ENCODE results near the gene EEF2K. TPM values are rescaled to one million over a fixed set of nuclear protein-coding genes. Genes with fewer than 3 reads are reported as not detected.

Gene EEF2K
- total RNA-seq, 1 donor from 2014 or later: 22.5 TPM

GRCh38 chr16:22285080-22285479 lies 79.0 kb downstream of the EEF2K start:
- no peaks in the 10 kb centered on the region for H3K27me3 Mint-ChIP-seq
- H3K9me3 Mint-ChIP-seq: no peaks in the 10 kb centered on the region
- peaks cover 19% of the 10 kb centered on the region for H3K36me3 Mint-ChIP-seq
- no peak for TF ChIP-seq CTCF (conservative IDR thresholded peaks at IDR 0.05)
- H3K4me1 Mint-ChIP-seq (ENCODE audit: unreplicated experiment): peaks cover 7% of the 10 kb centered on the region
- DNase-seq (ENCODE audit: extremely low spot score, unreplicated experiment): no peak
- H3K27ac Mint-ChIP-seq: peak overlapping the region; percentile 48
- H3K4me3 Mint-ChIP-seq: no peak overlapping the region

- Mint-ChIP-seq H3K4me3 (no peak overlapping the region), H3K4me1 (ENCODE audit: unreplicated experiment) (peaks cover under 1% of the 10 kb centered on the region), H3K9me3 (no peaks in the 10 kb centered on the region), H3K27ac (no peak overlapping the region), H3K27me3 (no peaks in the 10 kb centered on the region), H3K36me3 (no peaks in the 10 kb centered on the region)
- no peak for TF ChIP-seq CTCF (conservative IDR thresholded peaks at IDR 0.05)
- no peak for DNase-seq (ENCODE audit: extremely low spot score, unreplicated experiment)
Observed at GRCh38 chr16:22291020-22291419, 84.9 kb downstream of the EEF2K start.

GRCh38 chr16:22291860-22292318 lies 85.8 kb downstream of the EEF2K start:
- H3K4me3 Mint-ChIP-seq: no peak overlapping the region
- no peak for DNase-seq (ENCODE audit: extremely low spot score, unreplicated experiment)
- H3K27me3 Mint-ChIP-seq: peaks cover 2% of the 10 kb centered on the region
- no peaks in the 10 kb centered on the region for H3K9me3 Mint-ChIP-seq
- peaks cover 1% of the 10 kb centered on the region for H3K36me3 Mint-ChIP-seq
- no peak overlapping the region for H3K27ac Mint-ChIP-seq
- no peak for TF ChIP-seq CTCF (conservative IDR thresholded peaks at IDR 0.05)
- H3K4me1 Mint-ChIP-seq (ENCODE audit: unreplicated experiment): peaks cover 5% of the 10 kb centered on the region

- DNase-seq (ENCODE audit: extremely low spot score, unreplicated experiment): no peak
- H3K36me3 Mint-ChIP-seq: peaks cover 3% of the 10 kb centered on the region
- TF ChIP-seq CTCF (conservative IDR thresholded peaks at IDR 0.05): no peak
- no peak overlapping the region for H3K27ac Mint-ChIP-seq
- no peaks in the 10 kb centered on the region for H3K9me3 Mint-ChIP-seq
- peaks cover 5% of the 10 kb centered on the region for H3K27me3 Mint-ChIP-seq
- H3K4me1 Mint-ChIP-seq (ENCODE audit: unreplicated experiment): peaks cover 5% of the 10 kb centered on the region
- H3K4me3 Mint-ChIP-seq: no peak overlapping the region
Observed at GRCh38 chr16:22292320-22292719, 86.2 kb downstream of the EEF2K start.

GRCh38 chr16:22293137-22294106 lies 87.3 kb downstream of the EEF2K start:
- no peak for DNase-seq (ENCODE audit: extremely low spot score, unreplicated experiment)
- H3K4me3 Mint-ChIP-seq: no peak overlapping the region
- no peaks in the 10 kb centered on the region for H3K9me3 Mint-ChIP-seq
- no peak overlapping the region for H3K27ac Mint-ChIP-seq
- peaks cover 10% of the 10 kb centered on the region for H3K4me1 Mint-ChIP-seq (ENCODE audit: unreplicated experiment)
- H3K27me3 Mint-ChIP-seq: peaks cover 10% of the 10 kb centered on the region
- peaks cover 3% of the 10 kb centered on the region for H3K36me3 Mint-ChIP-seq
- no peak for TF ChIP-seq CTCF (conservative IDR thresholded peaks at IDR 0.05)
